H7 (cell line): ENCODE measurements around the gene TAPT1. TPM values are rescaled to one million over a fixed set of nuclear protein-coding genes. Genes with fewer than 3 reads are reported as not detected.

Experiments used
- DNase-seq: peaks from one replicate; pipeline ENCODE4 v3.0.0; 2012
- H3K27me3 ChIP-seq: 2 replicates; pipeline ENCODE4 v1.6.0; 2011; ENCODE audit warnings: mild to moderate bottlenecking, low read length; ENCODE audit not compliant: control insufficient read depth, insufficient read depth
- H3K36me3 ChIP-seq: replicated peaks from 2 replicates; pipeline ENCODE4 v1.5.1; 2011; ENCODE audit warnings: low read length; ENCODE audit not compliant: control insufficient read depth, insufficient read depth
- H3K4me3 ChIP-seq: 2 replicates; pipeline ENCODE4 v1.5.1; 2011; ENCODE audit warnings: low read depth, mild to moderate bottlenecking, control low read depth, low read length, moderate library complexity; ENCODE audit not compliant: insufficient read depth
- total RNA-seq: library from RNA; depleted of rRNA; stranded (reverse); fragments of >200 nt; shearing (Covaris generic); gene quantifications from 2 replicates; pipeline ENCODE4 v1.2.3, GENCODE V29; 2014

Gene TAPT1
- total RNA-seq, 1 experiment from 2014 or later: 5.8 TPM

DNA sequence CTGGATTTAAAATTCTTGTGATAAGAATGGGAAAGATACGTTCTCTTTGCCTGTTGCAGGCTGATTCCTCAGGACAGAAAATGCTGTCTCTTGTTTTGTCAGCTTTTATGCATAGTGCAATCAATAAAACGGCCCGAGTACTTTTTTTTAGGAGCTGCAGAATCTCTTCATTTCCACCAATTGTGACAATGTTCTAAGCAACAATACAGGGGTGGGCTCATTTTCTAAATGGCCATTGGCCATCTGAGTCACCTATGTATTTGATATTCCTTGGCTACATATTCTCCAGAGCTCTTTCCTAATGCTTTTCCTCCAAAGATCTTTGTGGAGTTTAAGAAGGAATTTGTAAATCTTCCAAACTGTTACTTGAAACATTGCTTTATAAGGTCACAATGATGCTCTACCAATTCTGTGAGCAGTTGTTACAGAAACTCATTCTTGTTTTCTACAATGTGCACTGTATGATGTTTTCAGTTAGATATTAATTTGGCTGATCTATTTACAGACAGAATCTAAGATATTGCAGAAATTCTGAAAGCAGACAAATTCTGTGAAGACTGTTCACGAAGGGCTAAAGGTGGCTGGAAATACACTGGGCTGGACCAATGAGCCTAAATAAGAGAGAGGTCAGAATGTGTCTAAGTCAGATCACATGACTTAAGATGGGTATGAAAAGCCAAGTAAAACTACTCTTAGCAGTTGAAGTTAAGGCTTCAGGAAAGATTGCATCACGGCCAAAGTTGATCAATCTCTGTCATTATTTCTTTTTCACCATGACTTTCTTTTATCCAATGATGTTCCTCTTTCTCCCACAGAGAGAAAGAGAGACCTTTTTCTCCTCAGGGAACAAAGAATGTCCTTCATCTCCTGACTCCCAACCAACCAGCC lies 33.4 kb downstream of the TAPT1 start:
- Histone ChIP-seq H3K27me3 (no peaks in the 10 kb centered on the region), H3K36me3 (no peaks in the 10 kb centered on the region; the same call in none of the 2 replicates), H3K4me3 (no peak overlapping the region)
- DNase-seq: no peak

DNA sequence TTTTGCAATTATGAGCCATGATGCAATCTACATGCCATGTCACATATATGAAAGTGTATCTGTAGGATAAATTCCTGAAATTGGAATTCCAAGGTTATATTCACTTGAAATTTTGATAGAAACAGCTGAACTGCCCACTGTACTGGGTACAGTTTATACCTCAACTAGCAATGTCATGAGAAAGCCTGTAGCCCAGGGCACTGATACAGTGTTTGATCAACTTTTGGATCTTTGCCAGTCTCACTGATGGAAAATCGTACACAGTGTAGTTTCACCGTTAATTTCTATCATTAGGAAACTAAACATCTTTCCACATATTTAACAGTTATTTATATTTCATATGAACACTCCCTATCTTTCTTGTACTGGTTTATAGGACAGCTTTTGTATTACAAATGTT lies 34.2 kb downstream of the TAPT1 start:
- H3K27me3 ChIP-seq: no peaks in the 10 kb centered on the region
- H3K4me3 ChIP-seq: no peak overlapping the region
- DNase-seq: no peak
- H3K36me3 ChIP-seq: no peaks in the 10 kb centered on the region; the same call in none of the 2 replicates

DNA sequence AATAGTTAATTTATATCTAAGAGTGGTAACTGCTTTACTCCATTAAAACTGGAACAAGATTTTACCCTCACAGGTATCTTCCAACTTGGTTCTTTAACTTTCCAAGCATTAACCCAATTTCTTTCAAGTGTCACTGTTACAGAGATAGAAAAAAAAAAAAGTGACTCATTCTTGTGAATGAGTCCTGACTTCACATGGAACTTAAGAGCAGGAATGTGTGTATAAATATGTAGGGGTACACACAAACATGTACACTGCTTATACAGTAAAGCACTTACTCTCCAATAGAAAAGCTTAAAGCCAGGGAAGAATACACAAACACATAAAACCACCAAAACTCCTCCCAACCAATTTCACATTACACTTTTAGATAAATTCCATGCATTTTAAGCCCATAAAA lies 38.8 kb downstream of the TAPT1 start:
- no peak for DNase-seq
- H3K27me3 ChIP-seq: no peaks in the 10 kb centered on the region
- H3K36me3 ChIP-seq: peaks cover 1% of the 10 kb centered on the region
- no peak overlapping the region for H3K4me3 ChIP-seq

DNA sequence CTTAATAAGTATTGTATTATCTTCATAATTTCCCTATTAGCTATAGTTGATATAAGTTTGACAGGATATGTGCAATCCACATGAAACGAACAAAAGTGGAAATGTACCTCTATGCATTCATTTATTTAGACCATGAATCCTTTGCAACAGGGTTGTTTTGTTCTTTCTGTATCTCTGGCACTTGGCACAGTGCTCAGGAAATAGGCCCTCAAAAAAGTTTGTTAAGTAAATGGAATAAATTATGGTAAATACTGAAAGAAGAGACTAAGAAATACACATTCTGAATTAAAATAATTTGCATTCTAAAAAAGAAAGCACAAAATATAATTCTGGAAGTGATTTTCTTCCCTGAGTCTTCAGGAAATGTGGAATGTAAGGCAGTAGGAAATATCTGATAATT lies 39.3 kb downstream of the TAPT1 start:
- no peak for DNase-seq
- Histone ChIP-seq H3K36me3 (peaks cover 1% of the 10 kb centered on the region), H3K27me3 (no peaks in the 10 kb centered on the region), H3K4me3 (no peak overlapping the region)

DNA sequence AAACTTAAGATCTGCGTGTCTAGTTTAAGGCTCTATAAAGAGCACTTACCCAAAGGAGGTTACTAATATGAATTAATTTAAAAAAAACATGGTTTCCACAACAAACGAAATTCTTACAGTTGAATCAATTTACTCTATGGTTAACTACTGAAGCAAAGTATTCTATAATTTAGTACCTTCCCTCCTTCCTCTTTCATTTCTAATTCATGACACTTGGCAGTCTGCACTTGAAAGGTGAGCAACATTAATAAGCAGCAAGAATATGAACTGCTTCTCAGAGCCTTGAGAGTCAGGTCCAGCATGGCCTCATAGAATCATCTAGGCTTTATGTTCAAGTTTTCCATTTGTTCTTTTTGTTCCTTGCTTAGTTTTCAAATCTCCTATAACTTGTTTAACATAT lies 42.7 kb downstream of the TAPT1 start:
- Histone ChIP-seq H3K27me3 (no peaks in the 10 kb centered on the region), H3K4me3 (no peak overlapping the region), H3K36me3 (peaks cover 1% of the 10 kb centered on the region)
- no peak for DNase-seq

DNA sequence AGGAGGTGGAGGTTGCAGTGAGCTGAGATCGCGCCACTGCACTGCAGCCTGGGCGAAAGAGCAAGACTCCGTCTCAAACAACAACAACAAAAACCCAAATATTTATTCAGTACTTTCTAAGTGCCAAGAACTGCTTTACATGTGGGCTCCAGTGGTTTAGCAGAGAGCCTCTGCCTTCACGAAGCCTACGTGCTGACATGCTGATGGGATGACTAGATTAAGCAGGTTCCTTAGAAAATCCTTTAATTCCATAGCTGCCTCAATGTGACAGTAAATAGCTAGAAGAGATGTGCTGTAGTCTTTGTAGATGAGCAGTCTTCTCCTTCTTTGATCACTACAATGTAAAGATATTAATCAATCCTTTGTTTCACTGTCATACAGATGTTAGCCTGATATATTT lies 49.6 kb downstream of the TAPT1 start:
- DNase-seq: no peak

DNA sequence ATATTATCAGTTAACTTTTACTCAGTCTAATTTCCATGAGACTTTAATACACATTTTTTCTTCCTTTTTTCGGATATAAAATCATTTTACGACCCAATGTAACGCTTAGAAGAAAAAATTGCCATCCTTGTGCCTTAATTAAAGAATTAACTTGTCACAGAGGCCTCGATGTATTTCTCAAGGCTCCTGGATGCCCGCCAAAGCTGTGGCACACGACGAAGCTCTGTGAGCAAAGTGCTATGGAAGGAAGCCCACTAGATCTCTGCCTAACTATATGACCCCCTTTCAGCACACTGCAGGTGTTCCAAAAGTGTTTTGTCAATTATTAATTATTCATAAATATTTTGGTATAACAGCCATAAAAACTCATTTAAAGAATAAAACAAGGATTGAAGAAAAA lies 54.4 kb downstream of the TAPT1 start:
- no peaks in the 10 kb centered on the region for H3K27me3 ChIP-seq
- H3K4me3 ChIP-seq: no peak overlapping the region
- no peaks in the 10 kb centered on the region for H3K36me3 ChIP-seq
- no peak for DNase-seq

More for the DNA sequence above, 49.6 kb downstream of the TAPT1 start:
- no peaks in the 10 kb centered on the region for H3K27me3 ChIP-seq
- H3K4me3 ChIP-seq: no peak overlapping the region
- no peaks in the 10 kb centered on the region; the same call in none of the 2 replicates for H3K36me3 ChIP-seq

DNA sequence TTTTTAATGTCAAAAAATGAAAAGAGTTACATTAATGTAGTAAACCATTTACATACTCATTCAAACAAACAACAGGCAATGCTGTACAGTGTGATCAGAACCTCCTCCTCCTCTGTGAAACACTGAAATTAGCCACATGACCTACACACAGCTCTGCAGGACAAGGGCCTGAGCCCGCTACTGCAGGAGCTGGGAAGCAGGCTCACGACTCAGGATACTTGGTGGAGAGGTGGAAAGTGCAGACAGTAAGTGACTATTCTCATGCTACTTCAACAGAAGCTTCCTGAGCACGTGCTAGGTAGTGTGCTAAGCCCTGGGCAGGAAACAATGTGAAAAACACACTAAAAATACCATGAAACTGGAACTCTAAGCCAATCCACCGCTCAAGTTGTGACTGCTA lies 56.8 kb downstream of the TAPT1 start:
- Histone ChIP-seq H3K36me3 (peaks cover 3% of the 10 kb centered on the region), H3K4me3 (no peak overlapping the region), H3K27me3 (no peaks in the 10 kb centered on the region)
- DNase-seq: no peak

DNA sequence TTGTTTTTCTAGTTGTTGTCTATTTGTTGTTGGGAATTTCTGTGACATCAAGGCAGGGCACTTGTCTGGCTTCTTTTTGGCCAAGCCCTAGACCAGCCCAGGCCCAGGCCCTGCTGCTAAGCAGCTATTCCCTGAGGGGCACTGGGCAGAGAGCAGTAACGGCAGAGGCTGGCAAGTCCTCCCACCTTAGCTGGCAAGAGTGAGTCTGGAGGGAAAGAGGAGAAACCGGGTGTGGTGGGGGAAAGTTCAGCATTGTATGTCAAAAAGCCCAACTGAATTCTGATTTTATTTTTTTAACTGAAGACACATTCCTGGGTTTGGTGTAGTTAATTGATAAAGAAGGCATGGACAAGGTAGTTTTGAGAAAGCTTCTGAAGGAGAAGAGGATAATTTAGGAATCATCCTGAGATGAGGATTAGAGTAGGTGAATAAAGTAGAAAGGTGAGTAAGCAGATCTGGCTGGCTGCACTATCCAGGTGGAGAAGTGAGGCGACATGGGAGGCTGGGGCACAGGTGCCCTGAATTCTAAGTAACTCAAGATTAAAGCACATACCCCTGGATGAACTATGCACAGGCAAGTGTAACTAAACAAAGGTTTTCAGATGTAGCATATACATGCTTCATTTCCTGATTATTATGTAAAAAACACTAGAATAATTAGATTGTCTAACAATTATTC lies 57.4 kb downstream of the TAPT1 start:
- Histone ChIP-seq H3K4me3 (no peak overlapping the region), H3K36me3 (peaks cover 3% of the 10 kb centered on the region), H3K27me3 (no peaks in the 10 kb centered on the region)
- DNase-seq: no peak

DNA sequence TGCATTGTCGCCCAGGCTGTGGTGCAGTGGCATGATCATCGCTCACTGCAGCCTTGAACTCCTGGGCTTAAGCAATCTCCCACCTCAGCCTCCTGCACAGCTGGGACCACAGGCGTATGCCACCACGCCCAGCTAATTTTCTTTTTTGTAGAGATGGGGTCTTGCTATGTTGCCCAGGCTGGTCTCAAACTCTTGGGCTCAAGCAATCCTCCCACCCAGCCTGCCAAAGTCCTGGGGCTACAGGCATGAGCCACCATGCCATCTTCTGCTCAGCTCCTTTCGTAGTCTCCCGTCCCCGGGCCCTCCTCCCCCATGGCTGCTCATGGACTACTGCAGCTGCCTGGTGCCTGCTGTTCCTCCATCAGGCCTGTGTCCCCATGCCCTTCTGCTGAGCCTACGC lies 58.1 kb downstream of the TAPT1 start:
- Histone ChIP-seq H3K36me3 (peaks cover 4% of the 10 kb centered on the region), H3K27me3 (no peaks in the 10 kb centered on the region), H3K4me3 (no peak overlapping the region)
- no peak for DNase-seq

DNA sequence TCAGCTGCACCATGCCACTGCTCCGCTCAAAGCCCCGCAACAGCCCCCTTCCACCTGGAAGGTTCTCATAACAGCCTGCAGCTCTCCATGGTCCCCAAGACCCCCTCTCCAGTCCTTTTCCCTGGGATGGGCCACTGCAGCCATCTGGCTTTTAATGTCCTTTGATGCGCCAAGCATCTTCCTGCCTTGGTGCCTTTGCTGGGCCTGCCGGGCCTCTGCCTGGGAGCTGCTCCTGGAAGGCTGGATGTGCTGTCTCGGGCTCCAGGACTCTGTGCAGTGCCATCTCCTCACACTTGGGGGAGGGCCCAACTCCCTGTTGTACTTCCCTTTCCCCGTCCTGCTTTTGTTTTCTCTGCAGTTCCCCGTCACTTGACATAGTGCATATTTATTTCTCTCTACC lies 60.3 kb downstream of the TAPT1 start:
- Histone ChIP-seq H3K36me3 (peaks cover 6% of the 10 kb centered on the region), H3K4me3 (no peak overlapping the region), H3K27me3 (no peaks in the 10 kb centered on the region)
- DNase-seq: no peak

DNA sequence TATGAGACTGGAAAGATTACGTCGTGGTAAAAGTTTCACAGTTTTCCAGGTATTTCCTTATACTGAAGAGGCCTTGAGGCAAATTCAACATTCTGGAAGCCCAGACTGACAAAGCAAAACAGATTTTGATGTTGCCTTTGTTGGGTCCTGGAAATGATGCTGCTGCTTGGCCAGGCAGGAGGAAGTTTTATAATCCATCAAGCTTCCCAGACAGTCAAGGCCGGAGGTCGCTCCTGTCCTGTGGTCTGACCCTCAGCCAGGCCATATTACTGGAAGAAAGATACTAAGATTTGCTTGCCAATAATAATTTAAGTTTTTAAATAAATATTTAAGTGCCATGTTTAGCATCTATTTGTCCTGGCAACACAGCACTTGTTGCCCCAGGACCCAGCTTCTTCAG lies 63.4 kb downstream of the TAPT1 start:
- Histone ChIP-seq H3K4me3 (no peak overlapping the region), H3K36me3 (peaks cover 6% of the 10 kb centered on the region), H3K27me3 (no peaks in the 10 kb centered on the region)
- DNase-seq: no peak

DNA sequence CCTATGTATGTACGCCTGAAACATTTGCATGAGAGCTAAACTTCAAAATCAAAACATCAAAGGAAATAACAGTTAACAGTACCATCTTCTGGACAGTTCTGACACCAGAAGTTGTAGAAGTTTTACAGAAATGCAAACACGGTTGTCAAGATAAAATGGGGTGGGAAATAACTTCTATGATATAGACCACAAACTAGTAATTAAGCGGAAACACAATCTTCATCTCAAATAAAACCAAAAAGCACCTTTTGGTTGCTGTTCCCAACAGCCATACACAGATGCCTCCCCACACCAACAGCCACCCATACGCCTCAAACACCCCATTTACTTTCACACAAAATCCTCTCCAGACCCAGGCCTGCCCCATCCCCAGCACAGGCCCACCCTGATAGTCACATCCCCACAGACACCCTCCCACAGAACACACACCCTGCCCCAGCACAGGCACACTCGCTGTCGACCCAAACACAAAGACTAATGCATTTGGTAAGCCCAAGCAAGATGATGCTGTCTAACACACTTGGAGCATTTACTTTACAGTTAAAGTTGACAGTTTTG lies 64.3 kb downstream of the TAPT1 start:
- H3K4me3 ChIP-seq: no peak overlapping the region
- no peak for DNase-seq
- peaks cover 6% of the 10 kb centered on the region for H3K36me3 ChIP-seq
- no peaks in the 10 kb centered on the region for H3K27me3 ChIP-seq

DNA sequence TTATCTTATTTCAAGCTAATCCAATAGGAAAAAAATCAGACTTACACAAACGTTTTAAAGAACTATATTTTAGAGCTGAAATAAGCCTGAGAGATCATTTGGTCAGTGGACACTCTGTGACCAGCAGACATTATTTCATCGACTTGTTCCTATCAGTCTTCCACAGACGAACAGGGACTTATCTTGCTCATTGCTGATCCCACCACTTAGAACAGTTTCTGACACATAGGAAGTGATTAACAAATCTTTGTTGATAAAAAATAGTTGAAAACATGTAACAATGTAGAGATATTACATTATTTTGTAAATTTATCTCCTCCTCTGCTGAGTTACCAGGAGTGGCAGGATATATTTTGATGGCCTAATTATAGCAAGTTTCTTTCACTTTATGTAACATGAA lies 65.8 kb downstream of the TAPT1 start:
- H3K27me3 ChIP-seq: no peaks in the 10 kb centered on the region
- H3K4me3 ChIP-seq: no peak overlapping the region
- DNase-seq: no peak
- peaks cover 4% of the 10 kb centered on the region for H3K36me3 ChIP-seq

DNA sequence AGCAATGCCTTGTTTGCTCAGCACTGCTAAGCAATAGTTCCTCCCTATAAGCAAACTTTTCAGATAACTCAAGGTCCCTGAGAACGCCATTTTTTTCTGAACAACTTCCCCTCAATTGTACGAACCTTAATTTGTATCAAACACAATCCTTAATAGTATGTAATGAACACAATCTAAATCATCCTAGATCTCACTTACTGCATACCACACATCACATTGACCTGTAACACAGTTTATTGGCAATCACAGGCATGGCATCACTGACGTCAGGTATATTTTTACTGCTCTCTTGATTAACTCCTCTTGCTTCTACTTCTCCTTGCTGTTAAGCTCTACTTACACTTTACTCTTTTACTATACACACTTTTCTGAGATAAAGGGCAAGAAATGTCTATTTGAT lies 67.0 kb downstream of the TAPT1 start:
- no peaks in the 10 kb centered on the region for H3K27me3 ChIP-seq
- no peak for DNase-seq

More for the DNA sequence above, 67.0 kb downstream of the TAPT1 start:
- no peak overlapping the region for H3K4me3 ChIP-seq
- peaks cover 2% of the 10 kb centered on the region; the same call in 1 of the 2 replicates for H3K36me3 ChIP-seq
